Activated CD8-positive, alpha-beta memory T cell treated with anti-CD3 and anti-CD28 coated beads for 48 hours (primary cell): ENCODE data around the gene MPDZ.

Experiments
- DNase-seq, 3 experiments: peaks; one replicate each; pipeline ENCODE4 v3.0.0-alpha.2; 2020; ENCODE audit warnings: low read depth in 2 of 3, low spot score in 2 of 3

The MPDZ gene

GRCh38 chr9:13279284-13280141 is at the start of gene MPDZ:
Gene MPDZ (minus strand): TSS chr9:13279692. CDS start chr9:13250315, 29,377 bp downstream.
- no peak for DNase-seq

- DNase-seq: no peak
Measured at GRCh38 chr9:13324988-13325387, 45.5 kb upstream of the MPDZ start.

- DNase-seq: no peak
Measured at GRCh38 chr9:13322828-13323550, 43.5 kb upstream of the MPDZ start.

GRCh38 chr9:13318027-13318426 is 38.5 kb upstream of the MPDZ start:
- no peak for DNase-seq

- DNase-seq: no peak
Measured at GRCh38 chr9:13296972-13297371, 17.5 kb upstream of the MPDZ start.

- no peak for DNase-seq
Measured at GRCh38 chr9:13295556-13295955, 16.1 kb upstream of the MPDZ start.

- no peak for DNase-seq
Measured at GRCh38 chr9:13292782-13293181, 13.3 kb upstream of the MPDZ start.

- DNase-seq: no peak
Measured at GRCh38 chr9:13292158-13292557, 12.7 kb upstream of the MPDZ start.

GRCh38 chr9:13291718-13292117 is 12.2 kb upstream of the MPDZ start:
- DNase-seq: no peak

- no peak for DNase-seq
Measured at GRCh38 chr9:13284011-13284410, 4.5 kb upstream of the MPDZ start.

GRCh38 chr9:13282998-13283397 is 3.5 kb upstream of the MPDZ start:
- DNase-seq: no peak

- DNase-seq: no peak
Measured at GRCh38 chr9:13281356-13282016, 2.0 kb upstream of the MPDZ start.

GRCh38 chr9:13278368-13279246 is 885 bp downstream of the MPDZ start:
- DNase-seq: no peak

GRCh38 chr9:13278023-13278367 is 1.5 kb downstream of the MPDZ start:
- no peak for DNase-seq

- no peak for DNase-seq
Measured at GRCh38 chr9:13274886-13275641, 4.4 kb downstream of the MPDZ start.

- no peak for DNase-seq
Measured at GRCh38 chr9:13270734-13271133, 8.8 kb downstream of the MPDZ start.

- no peak for DNase-seq
Measured at GRCh38 chr9:13269589-13270452, 9.7 kb downstream of the MPDZ start.

GRCh38 chr9:13268469-13268868 is 11.0 kb downstream of the MPDZ start:
- DNase-seq: no peak

- no peak for DNase-seq
Measured at GRCh38 chr9:13267743-13268142, 11.7 kb downstream of the MPDZ start.
